H9 (cell line): ENCODE data around the gene MS4A18. TPM values are rescaled to one million over a fixed set of nuclear protein-coding genes. Genes with fewer than 3 reads are reported as not detected.

Source experiments
- DNase-seq: peaks from one replicate; pipeline ENCODE4 v3.0.0-alpha.2; 2017
- H2AFZ ChIP-seq: one replicate; pipeline ENCODE4 v1.6.1; 2013; ENCODE audit warnings: mild to moderate bottlenecking, low read length, control low read depth, moderate library complexity
- H2AK5ac ChIP-seq: 2 replicates; pipeline ENCODE4 v1.6.1; 2013; ENCODE audit warnings: low read length, control low read depth, mixed read lengths; ENCODE audit not compliant: insufficient read length
- H2BK120ac ChIP-seq: one replicate; pipeline ENCODE4 v1.6.1; 2013; ENCODE audit warnings: low read depth, mild to moderate bottlenecking, low read length, control low read depth, inconsistent platforms; ENCODE audit not compliant: poor library complexity, severe bottlenecking
- H2BK12ac ChIP-seq: 2 replicates; pipeline ENCODE4 v1.6.1; 2013; ENCODE audit warnings: low read length, control low read depth, mixed read lengths, low read depth; ENCODE audit not compliant: insufficient read length
- H2BK15ac ChIP-seq: 2 replicates; pipeline ENCODE4 v1.6.1; 2013; ENCODE audit warnings: low read depth, low read length, control low read depth
- H2BK20ac ChIP-seq: one replicate; pipeline ENCODE4 v1.6.1; 2013; ENCODE audit warnings: low read depth, mild to moderate bottlenecking, low read length, control low read depth, inconsistent platforms; ENCODE audit not compliant: poor library complexity, severe bottlenecking
- H2BK5ac ChIP-seq: 2 replicates; pipeline ENCODE4 v1.6.1; 2013; ENCODE audit warnings: low read length, control low read depth, mixed read lengths; ENCODE audit not compliant: insufficient read length
- H3K14ac ChIP-seq: 2 replicates; pipeline ENCODE4 v1.6.1; 2013; ENCODE audit warnings: low read length, control low read depth; ENCODE audit not compliant: insufficient read depth
- H3K18ac ChIP-seq: 2 replicates; pipeline ENCODE4 v1.6.1; 2013; ENCODE audit warnings: low read depth, mild to moderate bottlenecking, mixed read lengths, low read length, control low read depth; ENCODE audit not compliant: insufficient read length
- H3K23ac ChIP-seq: 2 replicates; pipeline ENCODE4 v1.6.1; 2013; ENCODE audit warnings: low read length, control low read depth, mixed read lengths, low read depth; ENCODE audit not compliant: insufficient read length
- H3K23me2 ChIP-seq: 2 replicates; pipeline ENCODE4 v1.6.1; 2013; ENCODE audit warnings: low read depth, mild to moderate bottlenecking, mixed read lengths, low read length, control low read depth; ENCODE audit not compliant: insufficient read length, poor library complexity, severe bottlenecking
- H3K27ac ChIP-seq: 2 replicates; pipeline ENCODE4 v1.5.1; 2013; ENCODE audit warnings: low read length, control low read depth, mixed read lengths, low read depth; ENCODE audit not compliant: insufficient read length
- H3K27me3 ChIP-seq: 2 replicates; pipeline ENCODE4 v1.6.1; 2013; ENCODE audit warnings: low read length, control low read depth, inconsistent platforms; ENCODE audit not compliant: insufficient read depth
- H3K4ac ChIP-seq: 2 replicates; pipeline ENCODE4 v1.6.1; 2013; ENCODE audit warnings: low read depth, mild to moderate bottlenecking, control low read depth, inconsistent platforms, low read length, moderate library complexity
- H3K4me1 ChIP-seq: 2 replicates; pipeline ENCODE4 v1.6.1; 2013; ENCODE audit warnings: low read length, control low read depth, inconsistent platforms; ENCODE audit not compliant: insufficient read depth
- H3K4me2 ChIP-seq: 2 replicates; pipeline ENCODE4 v1.6.1; 2013; ENCODE audit warnings: low read length, control low read depth, mixed read lengths; ENCODE audit not compliant: insufficient read length, insufficient read depth
- H3K56ac ChIP-seq: 2 replicates; pipeline ENCODE4 v1.6.1; 2013; ENCODE audit warnings: low read depth, mild to moderate bottlenecking, mixed read lengths, low read length, control low read depth; ENCODE audit not compliant: insufficient read length
- H3K79me1 ChIP-seq: 2 replicates; pipeline ENCODE4 v1.6.1; 2013; ENCODE audit warnings: low read depth, mild to moderate bottlenecking, moderate library complexity, low read length, control low read depth, inconsistent platforms; ENCODE audit not compliant: insufficient read depth, poor library complexity, severe bottlenecking
- H3K79me2 ChIP-seq: 2 replicates; pipeline ENCODE4 v1.6.1; 2013; ENCODE audit warnings: low read length, control low read depth, inconsistent platforms; ENCODE audit not compliant: insufficient read depth
- H3K9ac ChIP-seq: 2 replicates; pipeline ENCODE4 v1.6.1; 2013; ENCODE audit warnings: low read length, control low read depth, mixed read lengths; ENCODE audit not compliant: insufficient read length; ENCODE audit errors: extremely low read depth
- H3K9me3 ChIP-seq: one replicate; pipeline ENCODE4 v1.6.1; 2013; ENCODE audit warnings: low read depth, low read length, inconsistent platforms; ENCODE audit not compliant: control insufficient read depth
- H3T11ph ChIP-seq: one replicate; pipeline ENCODE4 v1.6.1; 2013; ENCODE audit warnings: mild to moderate bottlenecking, low read length, control low read depth, inconsistent platforms
- H4K20me1 ChIP-seq: one replicate; pipeline ENCODE4 v1.6.1; 2013; ENCODE audit not compliant: control insufficient read depth, insufficient read length, insufficient read depth
- H4K5ac ChIP-seq: 2 replicates; pipeline ENCODE4 v1.6.1; 2013; ENCODE audit warnings: low read depth, mild to moderate bottlenecking, mixed read lengths, low read length, control low read depth; ENCODE audit not compliant: insufficient read length
- H4K8ac ChIP-seq: replicated peaks from 2 replicates; pipeline ENCODE4 v1.6.1; 2013; ENCODE audit warnings: low read length, control low read depth, mixed read lengths, low read depth; ENCODE audit not compliant: insufficient read length
- H4K91ac ChIP-seq: 2 replicates; pipeline ENCODE4 v1.6.1; 2013; ENCODE audit warnings: low read depth, mild to moderate bottlenecking, moderate library complexity, mixed read lengths, low read length, control low read depth; ENCODE audit not compliant: insufficient read length
- H3K27ac Mint-ChIP-seq, 3 experiments: 2 replicates in 2 of 3; 3 replicates in 1 of 3; pipeline ENCODE4 v1.8.0; 2020 to 2021; ENCODE audit warnings: mixed read lengths in 3 of 3, mild to moderate bottlenecking in 1 of 3, moderate library complexity in 1 of 3
- H3K27me3 Mint-ChIP-seq: 2 replicates; pipeline ENCODE4 v1.8.0; 2021; ENCODE audit warnings: low read depth, mild to moderate bottlenecking, moderate library complexity, mixed read lengths
- H3K36me3 Mint-ChIP-seq, 3 experiments: 2 replicates in 2 of 3; 3 replicates in 1 of 3; pipeline ENCODE4 v1.8.0; 2020 to 2021; ENCODE audit warnings: low read depth in 3 of 3, mixed read lengths in 3 of 3; ENCODE audit not compliant: insufficient read depth in 1 of 3
- H3K4me1 Mint-ChIP-seq, 2 experiments: 2 replicates each; pipeline ENCODE4 v1.8.0; 2020; ENCODE audit warnings: mixed read lengths in 2 of 2
- H3K4me3 Mint-ChIP-seq, 2 experiments: 2 replicates in 1 of 2; 3 replicates in 1 of 2; pipeline ENCODE4 v1.8.0; 2020 to 2021; ENCODE audit warnings: mild to moderate bottlenecking in 2 of 2, mixed read lengths in 2 of 2, moderate library complexity in 1 of 2
- H3K9me3 Mint-ChIP-seq, 2 experiments: 2 replicates in 1 of 2; 3 replicates in 1 of 2; pipeline ENCODE4 v1.8.0; 2020; ENCODE audit warnings: mild to moderate bottlenecking in 2 of 2, mixed read lengths in 2 of 2, moderate library complexity in 1 of 2
- WGBS: extraction: QIAGEN DNeasy Blood & Tissue Kit; methylation state at CpG from one replicate; pipeline ENCODE4 v1.1.7; 2013; ENCODE audit warnings: missing lambda C conversion rate, low lambda C conversion rate, mixed read lengths; ENCODE audit not compliant: insufficient read length; ENCODE audit errors: extremely low coverage; 5-methylcytosine and 5-hydroxymethylcytosine counted together
- total RNA-seq: library from RNA; stranded (reverse); gene quantifications from 2 replicates; pipeline ENCODE4 v1.2.1, GENCODE V29; 2021
- TF ChIP-seq, protein P1 (sequence below): fragments of 200-600 bp; sonication (generic); conservative IDR thresholded peaks from 3 replicates; pipeline ENCODE4 v1.8.0; 2021; ENCODE audit warnings: antibody characterized with exemption, mild to moderate bottlenecking

The MS4A18 gene
- total RNA-seq, 1 experiment from 2014 or later: not detected

DNA sequence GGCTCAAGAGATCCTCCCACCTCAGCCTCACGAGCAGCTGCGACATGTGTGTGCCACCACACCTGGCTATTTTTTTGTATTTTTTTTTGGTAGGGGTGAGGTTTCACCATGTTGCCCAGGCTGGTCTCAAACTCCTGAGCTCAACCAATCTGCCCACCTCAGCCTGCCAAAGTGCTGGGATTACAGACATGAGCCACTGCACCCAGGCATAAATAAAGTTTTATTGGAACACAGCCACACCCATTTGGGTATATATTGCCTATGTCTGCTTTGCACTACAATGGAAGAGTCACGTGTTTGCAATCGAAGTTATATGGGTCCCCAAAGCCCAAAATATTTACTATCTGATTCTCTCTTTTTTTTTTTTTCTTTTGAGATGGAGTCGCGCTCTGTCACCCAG lies 30.4 kb downstream of the MS4A18 start:
- H3K18ac ChIP-seq: no peak overlapping the region
- no peaks in the 10 kb centered on the region for H3K4me1 ChIP-seq
- WGBS: no CpG with 5 or more reads among the region's 6 CpGs
- H4K20me1 ChIP-seq: no peaks in the 10 kb centered on the region
- H3K9me3 Mint-ChIP-seq: peaks cover 3 to 6% of the 10 kb centered on the region in 2 experiments; a peak in 3 of 5 replicates
- H3K4ac ChIP-seq: no peak overlapping the region
- no peak overlapping the region for H3K56ac ChIP-seq
- no peak overlapping the region for H3K4me2 ChIP-seq
- H3K4me3 Mint-ChIP-seq: no peak overlapping the region
- H2BK120ac ChIP-seq: no peak overlapping the region
- H3K23ac ChIP-seq: no peak overlapping the region
- no peak overlapping the region for H3K9ac ChIP-seq
- H4K91ac ChIP-seq: no peak overlapping the region
- no peak for DNase-seq
- no peaks in the 10 kb centered on the region; the same call in none of the 2 replicates for H3K27me3 ChIP-seq
- H3K23me2 ChIP-seq: no peaks in the 10 kb centered on the region
- no peak overlapping the region for H2BK15ac ChIP-seq
- H3K27me3 Mint-ChIP-seq: peaks cover 10% of the 10 kb centered on the region
- no peak overlapping the region for H4K8ac ChIP-seq
- H2BK5ac ChIP-seq: no peak overlapping the region
- no peak overlapping the region for H2BK20ac ChIP-seq
- H3K27ac ChIP-seq: no peak overlapping the region
- H3K27ac Mint-ChIP-seq: no peak overlapping the region
- no peak overlapping the region for H2AFZ ChIP-seq
- no peak overlapping the region for H2BK12ac ChIP-seq
- H3K36me3 Mint-ChIP-seq: peaks cover 0 to 8% (median 0%) of the 10 kb centered on the region in 3 experiments; a peak in 2 of 7 replicates
- H4K5ac ChIP-seq: no peak overlapping the region
- H3K9me3 ChIP-seq: no peaks in the 10 kb centered on the region
- no peaks in the 10 kb centered on the region for H3K79me2 ChIP-seq
- H3K79me1 ChIP-seq: no peaks in the 10 kb centered on the region
- no peak overlapping the region for H3T11ph ChIP-seq
- H3K14ac ChIP-seq: no peak overlapping the region
- no peak overlapping the region for H2AK5ac ChIP-seq
- peaks cover 0 to 3% of the 10 kb centered on the region in 2 experiments; a peak in 1 of 4 replicates for H3K4me1 Mint-ChIP-seq
- TF ChIP-seq, protein P1, sequence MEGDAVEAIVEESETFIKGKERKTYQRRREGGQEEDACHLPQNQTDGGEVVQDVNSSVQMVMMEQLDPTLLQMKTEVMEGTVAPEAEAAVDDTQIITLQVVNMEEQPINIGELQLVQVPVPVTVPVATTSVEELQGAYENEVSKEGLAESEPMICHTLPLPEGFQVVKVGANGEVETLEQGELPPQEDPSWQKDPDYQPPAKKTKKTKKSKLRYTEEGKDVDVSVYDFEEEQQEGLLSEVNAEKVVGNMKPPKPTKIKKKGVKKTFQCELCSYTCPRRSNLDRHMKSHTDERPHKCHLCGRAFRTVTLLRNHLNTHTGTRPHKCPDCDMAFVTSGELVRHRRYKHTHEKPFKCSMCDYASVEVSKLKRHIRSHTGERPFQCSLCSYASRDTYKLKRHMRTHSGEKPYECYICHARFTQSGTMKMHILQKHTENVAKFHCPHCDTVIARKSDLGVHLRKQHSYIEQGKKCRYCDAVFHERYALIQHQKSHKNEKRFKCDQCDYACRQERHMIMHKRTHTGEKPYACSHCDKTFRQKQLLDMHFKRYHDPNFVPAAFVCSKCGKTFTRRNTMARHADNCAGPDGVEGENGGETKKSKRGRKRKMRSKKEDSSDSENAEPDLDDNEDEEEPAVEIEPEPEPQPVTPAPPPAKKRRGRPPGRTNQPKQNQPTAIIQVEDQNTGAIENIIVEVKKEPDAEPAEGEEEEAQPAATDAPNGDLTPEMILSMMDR: no peak
